ENCODE results near the gene CBLB.

CBLB gene

DNA sequence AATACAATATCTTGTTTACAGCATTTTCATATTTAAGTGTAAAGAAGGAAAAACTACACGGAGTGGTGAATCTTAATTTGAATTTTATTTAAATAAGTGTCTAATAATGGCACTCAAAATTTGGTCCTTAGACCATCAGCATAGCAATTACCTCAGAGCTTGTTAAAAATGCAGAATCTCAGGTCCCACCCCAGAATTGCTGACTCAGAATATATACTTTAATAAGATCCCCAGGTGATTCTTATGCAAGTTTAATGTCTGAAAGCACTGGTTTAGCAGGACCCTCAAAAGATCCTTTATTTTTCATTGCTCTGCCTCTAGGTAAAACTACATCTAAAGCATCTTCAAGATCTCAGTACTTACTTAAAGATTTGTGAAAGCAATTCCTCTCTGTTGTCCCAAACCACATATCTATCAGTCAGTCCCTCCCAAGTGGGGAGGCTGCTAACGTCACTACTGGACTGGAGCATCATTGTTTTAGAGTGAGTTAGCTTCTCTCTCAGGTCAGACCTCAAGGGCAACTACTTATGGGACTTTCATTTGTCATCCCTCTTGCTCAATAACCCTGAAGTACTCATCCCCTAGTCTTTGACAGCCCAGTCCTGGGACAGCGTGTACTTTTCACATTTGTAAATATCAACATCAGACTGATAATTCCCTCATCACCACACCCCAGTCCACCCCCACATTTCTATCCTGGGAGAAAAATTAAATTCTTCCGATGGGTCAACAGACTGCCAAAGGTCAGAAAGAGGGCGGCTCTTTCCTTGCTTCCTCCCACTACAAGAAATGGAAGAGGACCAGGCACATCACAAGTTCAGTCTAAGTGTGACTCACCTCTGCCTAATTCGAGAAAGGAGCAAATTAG lies 76.7 kb downstream of the CBLB start:
- no peak for DNase-seq
- H3K36me3 ChIP-seq (ENCODE audit: control insufficient read depth, insufficient read depth, low read length): no peaks in the 10 kb centered on the region
- no peak overlapping the region for H2BK5ac ChIP-seq (ENCODE audit: low read length)
- H3K56ac ChIP-seq (ENCODE audit: low read length): no peak overlapping the region
- H3K4me1 ChIP-seq (ENCODE audit: control insufficient read depth, low read depth, low read length): no peaks in the 10 kb centered on the region
- WGBS (ENCODE audit: extremely low coverage, insufficient coverage, low lambda C conversion rate): no CpG with 5 or more reads among the region's 6 CpGs
- H3K23ac ChIP-seq (ENCODE audit: low read length): no peak overlapping the region
- H2BK120ac ChIP-seq (ENCODE audit: low read depth, low read length): no peak overlapping the region
- H3K27ac ChIP-seq (ENCODE audit: low read depth, low read length): no peak overlapping the region
- H4K8ac ChIP-seq (ENCODE audit: low read depth, low read length): no peak overlapping the region
- no peak overlapping the region for H3K18ac ChIP-seq (ENCODE audit: low read length)
- no peak overlapping the region for H2BK15ac ChIP-seq (replicated peaks; ENCODE audit: low read depth)
- no peaks in the 10 kb centered on the region for H3K27me3 ChIP-seq (ENCODE audit: insufficient read depth, low read length, poor library complexity)
- peaks cover 5% of the 10 kb centered on the region for H3K79me1 ChIP-seq (ENCODE audit: low read length)
- no peak overlapping the region for H3K4me2 ChIP-seq (ENCODE audit: low read length)
- H3K79me2 ChIP-seq (ENCODE audit: control insufficient read depth, insufficient read depth, low read length): peaks cover 2% of the 10 kb centered on the region
- no peak overlapping the region for H3K4me3 ChIP-seq (ENCODE audit: low read length)
- no peak overlapping the region for H2AK5ac ChIP-seq (ENCODE audit: low read length)
- H4K5ac ChIP-seq (ENCODE audit: low read length): no peak overlapping the region
- no peak overlapping the region for H3K9ac ChIP-seq (ENCODE audit: low read length)
- no peak overlapping the region for H3K4ac ChIP-seq (ENCODE audit: low read depth, low read length)

DNA sequence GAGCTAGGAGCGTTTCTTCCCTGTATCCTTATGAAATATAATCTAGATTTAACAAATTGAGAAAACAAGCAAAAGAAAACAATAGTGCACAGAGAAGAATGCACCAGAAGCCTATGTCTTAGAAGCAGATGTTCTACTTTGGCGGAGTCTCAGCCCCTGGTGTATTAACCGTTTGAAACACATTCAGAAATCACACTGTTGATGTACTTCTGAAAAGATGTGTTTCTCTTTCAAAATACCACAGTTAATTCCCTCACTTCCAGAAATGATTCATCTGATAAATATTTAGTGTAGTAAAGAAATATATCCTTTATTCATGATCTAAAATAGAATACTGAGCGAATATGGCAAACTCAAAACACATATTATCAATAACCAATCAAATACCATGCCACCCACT lies 77.7 kb downstream of the CBLB start:
- Histone ChIP-seq H3K4me1 (ENCODE audit: control insufficient read depth, low read depth, low read length) (no peaks in the 10 kb centered on the region), H3K56ac (ENCODE audit: low read length) (no peak overlapping the region), H3K4me3 (ENCODE audit: low read length) (no peak overlapping the region), H3K4ac (ENCODE audit: low read depth, low read length) (no peak overlapping the region), H3K9ac (ENCODE audit: low read length) (no peak overlapping the region), H2BK5ac (ENCODE audit: low read length) (no peak overlapping the region), H3K79me2 (ENCODE audit: control insufficient read depth, insufficient read depth, low read length) (peaks cover 2% of the 10 kb centered on the region), H3K4me2 (ENCODE audit: low read length) (no peak overlapping the region), H2BK120ac (ENCODE audit: low read depth, low read length) (no peak overlapping the region), H2AK5ac (ENCODE audit: low read length) (no peak overlapping the region), H3K27me3 (ENCODE audit: insufficient read depth, low read length, poor library complexity) (no peaks in the 10 kb centered on the region), H3K36me3 (ENCODE audit: control insufficient read depth, insufficient read depth, low read length) (no peaks in the 10 kb centered on the region), H3K23ac (ENCODE audit: low read length) (no peak overlapping the region), H4K8ac (ENCODE audit: low read depth, low read length) (no peak overlapping the region), H2BK15ac (replicated peaks; ENCODE audit: low read depth) (no peak overlapping the region), H3K27ac (ENCODE audit: low read depth, low read length) (no peak overlapping the region), H4K5ac (ENCODE audit: low read length) (no peak overlapping the region), H3K18ac (ENCODE audit: low read length) (no peak overlapping the region), H3K79me1 (ENCODE audit: low read length) (peaks cover 5% of the 10 kb centered on the region)
- DNase-seq: no peak
- no CpG with 5 or more reads among the region's 4 CpGs for WGBS (ENCODE audit: extremely low coverage, insufficient coverage, low lambda C conversion rate)

DNA sequence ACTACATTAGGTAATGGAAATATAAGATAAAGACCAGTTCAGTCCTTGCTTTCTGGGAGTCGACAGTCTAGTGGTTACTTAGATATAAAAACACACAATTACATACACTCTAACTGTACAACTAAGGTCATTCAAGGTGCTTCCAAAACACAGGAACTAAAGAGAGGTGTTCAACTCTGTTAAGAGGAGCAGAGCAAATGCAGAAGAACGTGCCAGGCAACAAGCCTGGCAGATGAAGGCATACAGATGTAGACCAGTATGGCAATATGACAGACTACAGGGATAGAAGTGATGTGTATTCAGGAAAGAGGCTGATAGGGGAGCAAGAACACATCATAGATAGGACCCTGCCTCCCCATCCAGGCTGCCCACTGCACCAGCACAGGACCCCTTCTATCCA lies 78.3 kb downstream of the CBLB start:
- Histone ChIP-seq H2BK5ac (ENCODE audit: low read length) (no peak overlapping the region), H3K36me3 (ENCODE audit: control insufficient read depth, insufficient read depth, low read length) (no peaks in the 10 kb centered on the region), H3K79me2 (ENCODE audit: control insufficient read depth, insufficient read depth, low read length) (peaks cover 2% of the 10 kb centered on the region), H3K27me3 (ENCODE audit: insufficient read depth, low read length, poor library complexity) (no peaks in the 10 kb centered on the region), H3K4me2 (ENCODE audit: low read length) (no peak overlapping the region), H3K79me1 (ENCODE audit: low read length) (peaks cover 5% of the 10 kb centered on the region), H3K18ac (ENCODE audit: low read length) (no peak overlapping the region), H3K23ac (ENCODE audit: low read length) (no peak overlapping the region), H3K9ac (ENCODE audit: low read length) (no peak overlapping the region), H3K4me1 (ENCODE audit: control insufficient read depth, low read depth, low read length) (no peaks in the 10 kb centered on the region), H3K27ac (ENCODE audit: low read depth, low read length) (no peak overlapping the region), H3K56ac (ENCODE audit: low read length) (no peak overlapping the region), H2AK5ac (ENCODE audit: low read length) (no peak overlapping the region), H3K4me3 (ENCODE audit: low read length) (no peak overlapping the region), H3K4ac (ENCODE audit: low read depth, low read length) (no peak overlapping the region), H4K5ac (ENCODE audit: low read length) (no peak overlapping the region), H2BK120ac (ENCODE audit: low read depth, low read length) (no peak overlapping the region), H2BK15ac (replicated peaks; ENCODE audit: low read depth) (no peak overlapping the region), H4K8ac (ENCODE audit: low read depth, low read length) (no peak overlapping the region)
- WGBS (ENCODE audit: extremely low coverage, insufficient coverage, low lambda C conversion rate): no CpG with 5 or more reads among the region's 2 CpGs
- peak; percentile 42 for DNase-seq

DNA sequence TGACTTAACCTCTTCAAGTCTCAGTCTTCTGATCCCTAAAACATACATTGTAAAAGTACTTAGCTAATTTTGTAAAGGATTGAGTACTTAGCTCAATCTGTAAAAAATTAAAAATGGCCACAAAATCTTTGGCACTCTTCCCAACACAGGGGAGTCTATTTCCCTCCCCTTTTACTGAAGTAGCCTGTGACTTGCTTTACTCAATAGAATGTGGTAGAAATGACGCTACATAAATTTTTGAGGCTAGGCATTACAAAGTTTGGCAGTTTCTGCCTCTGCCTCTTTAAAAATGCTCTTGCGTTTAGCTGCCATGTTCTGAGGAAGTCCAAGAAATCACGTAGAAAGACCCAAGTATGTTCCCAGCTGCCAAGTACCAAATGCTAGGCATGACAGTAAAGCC lies 80.2 kb downstream of the CBLB start:
- Histone ChIP-seq H3K79me2 (ENCODE audit: control insufficient read depth, insufficient read depth, low read length) (peaks cover 2% of the 10 kb centered on the region), H3K4ac (ENCODE audit: low read depth, low read length) (no peak overlapping the region), H4K5ac (ENCODE audit: low read length) (no peak overlapping the region), H3K79me1 (ENCODE audit: low read length) (peaks cover 5% of the 10 kb centered on the region), H2BK120ac (ENCODE audit: low read depth, low read length) (no peak overlapping the region), H3K4me3 (ENCODE audit: low read length) (no peak overlapping the region), H2BK5ac (ENCODE audit: low read length) (no peak overlapping the region), H3K4me2 (ENCODE audit: low read length) (no peak overlapping the region), H3K27me3 (ENCODE audit: insufficient read depth, low read length, poor library complexity) (no peaks in the 10 kb centered on the region), H3K4me1 (ENCODE audit: control insufficient read depth, low read depth, low read length) (no peaks in the 10 kb centered on the region), H3K27ac (ENCODE audit: low read depth, low read length) (no peak overlapping the region), H3K23ac (ENCODE audit: low read length) (no peak overlapping the region), H3K18ac (ENCODE audit: low read length) (no peak overlapping the region), H4K8ac (ENCODE audit: low read depth, low read length) (no peak overlapping the region), H3K9ac (ENCODE audit: low read length) (no peak overlapping the region), H2BK15ac (replicated peaks; ENCODE audit: low read depth) (no peak overlapping the region), H3K36me3 (ENCODE audit: control insufficient read depth, insufficient read depth, low read length) (no peaks in the 10 kb centered on the region), H3K56ac (ENCODE audit: low read length) (no peak overlapping the region), H2AK5ac (ENCODE audit: low read length) (no peak overlapping the region)
- no CpG with 5 or more reads among the region's 3 CpGs for WGBS (ENCODE audit: extremely low coverage, insufficient coverage, low lambda C conversion rate)
- DNase-seq: no peak

DNA sequence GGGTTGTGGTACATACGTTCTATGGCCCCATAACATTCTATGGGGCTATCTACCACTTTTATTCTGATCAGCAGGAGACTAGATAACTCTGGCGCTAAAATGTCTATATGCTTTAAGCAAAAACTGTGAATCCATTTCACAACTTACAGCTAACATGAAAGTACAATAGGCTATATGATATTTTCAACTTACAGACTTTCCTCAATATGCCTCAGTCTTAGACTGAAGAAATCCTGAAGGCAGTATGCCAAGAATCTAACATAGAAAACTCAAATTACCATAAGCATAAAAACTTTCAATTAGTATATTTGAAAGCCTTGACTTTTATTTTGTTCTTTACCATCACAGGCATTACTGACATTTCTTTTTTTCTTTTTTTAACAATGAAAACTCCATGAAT lies 81.4 kb downstream of the CBLB start:
- no peaks in the 10 kb centered on the region for H3K27me3 ChIP-seq (ENCODE audit: insufficient read depth, low read length, poor library complexity)
- WGBS (ENCODE audit: extremely low coverage, insufficient coverage, low lambda C conversion rate): no CpG with 5 or more reads among the region's 2 CpGs

DNA sequence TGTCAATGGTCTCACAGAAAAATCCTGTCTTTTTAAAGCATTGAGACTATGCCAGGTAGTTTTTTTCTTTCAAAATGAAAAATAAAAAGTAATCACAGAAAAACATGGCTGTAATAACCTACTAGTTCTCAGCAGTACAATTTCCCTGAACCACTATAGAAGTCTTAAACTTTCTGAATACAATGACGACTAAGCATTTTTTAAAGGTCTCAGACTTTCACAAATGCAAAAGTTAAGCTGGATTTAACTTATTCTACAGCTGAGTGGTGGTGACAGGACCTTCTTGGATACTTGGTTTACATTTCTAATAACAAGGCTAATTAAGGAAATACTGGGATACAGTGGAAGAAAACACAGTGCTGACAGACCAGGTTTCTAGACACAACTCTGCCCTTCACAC lies 81.8 kb downstream of the CBLB start:
- WGBS (ENCODE audit: extremely low coverage, insufficient coverage, low lambda C conversion rate): no CpG with 5 or more reads among the region's 1 CpG

More for the DNA sequence above, 81.4 kb downstream of the CBLB start:
- Histone ChIP-seq H4K5ac (ENCODE audit: low read length) (no peak overlapping the region), H3K4ac (ENCODE audit: low read depth, low read length) (no peak overlapping the region), H3K4me3 (ENCODE audit: low read length) (no peak overlapping the region), H3K4me2 (ENCODE audit: low read length) (no peak overlapping the region), H3K56ac (ENCODE audit: low read length) (no peak overlapping the region), H3K23ac (ENCODE audit: low read length) (no peak overlapping the region), H2AK5ac (ENCODE audit: low read length) (no peak overlapping the region), H3K27ac (ENCODE audit: low read depth, low read length) (no peak overlapping the region), H3K36me3 (ENCODE audit: control insufficient read depth, insufficient read depth, low read length) (no peaks in the 10 kb centered on the region), H3K79me2 (ENCODE audit: control insufficient read depth, insufficient read depth, low read length) (no peaks in the 10 kb centered on the region), H3K9ac (ENCODE audit: low read length) (no peak overlapping the region), H2BK15ac (replicated peaks; ENCODE audit: low read depth) (no peak overlapping the region), H3K79me1 (ENCODE audit: low read length) (peaks cover 5% of the 10 kb centered on the region), H2BK5ac (ENCODE audit: low read length) (no peak overlapping the region), H3K4me1 (ENCODE audit: control insufficient read depth, low read depth, low read length) (no peaks in the 10 kb centered on the region), H3K18ac (ENCODE audit: low read length) (no peak overlapping the region), H2BK120ac (ENCODE audit: low read depth, low read length) (no peak overlapping the region), H4K8ac (ENCODE audit: low read depth, low read length) (no peak overlapping the region)
- DNase-seq: no peak

More for the DNA sequence above, 81.8 kb downstream of the CBLB start:
- Histone ChIP-seq H3K79me2 (ENCODE audit: control insufficient read depth, insufficient read depth, low read length) (no peaks in the 10 kb centered on the region), H3K27me3 (ENCODE audit: insufficient read depth, low read length, poor library complexity) (no peaks in the 10 kb centered on the region), H3K4me2 (ENCODE audit: low read length) (no peak overlapping the region), H4K5ac (ENCODE audit: low read length) (no peak overlapping the region), H3K18ac (ENCODE audit: low read length) (no peak overlapping the region), H3K56ac (ENCODE audit: low read length) (no peak overlapping the region), H3K27ac (ENCODE audit: low read depth, low read length) (no peak overlapping the region), H3K4me1 (ENCODE audit: control insufficient read depth, low read depth, low read length) (no peaks in the 10 kb centered on the region), H4K8ac (ENCODE audit: low read depth, low read length) (no peak overlapping the region), H3K4ac (ENCODE audit: low read depth, low read length) (no peak overlapping the region), H2AK5ac (ENCODE audit: low read length) (no peak overlapping the region), H3K36me3 (ENCODE audit: control insufficient read depth, insufficient read depth, low read length) (no peaks in the 10 kb centered on the region), H3K79me1 (ENCODE audit: low read length) (peaks cover 3% of the 10 kb centered on the region), H2BK5ac (ENCODE audit: low read length) (no peak overlapping the region), H2BK120ac (ENCODE audit: low read depth, low read length) (no peak overlapping the region), H3K4me3 (ENCODE audit: low read length) (no peak overlapping the region), H3K9ac (ENCODE audit: low read length) (no peak overlapping the region), H2BK15ac (replicated peaks; ENCODE audit: low read depth) (no peak overlapping the region), H3K23ac (ENCODE audit: low read length) (no peak overlapping the region)
- DNase-seq: no peak
